H1 (cell line): ENCODE data around the gene FGR. TPM values are rescaled to one million over a fixed set of nuclear protein-coding genes. Genes with fewer than 3 reads are reported as not detected.

Experiments used
- BACH1 ChIP-seq: IDR thresholded peaks from 2 replicates; pipeline ENCODE4 v1.6.1; 2012; ENCODE audit warnings: low read length, improper control_type of control experiment
- BCL11A ChIP-seq, 2 experiments: IDR thresholded peaks; one replicate each; pipeline ENCODE4 v1.6.1; 2011; ENCODE audit warnings: low read depth in 2 of 2, low read length in 2 of 2, mild to moderate bottlenecking in 2 of 2
- GTF2F1 ChIP-seq: IDR thresholded peaks from 2 replicates; pipeline ENCODE4 v1.6.1; 2012; ENCODE audit warnings: low read depth, low read length, improper control_type of control experiment, borderline replicate concordance
- SIX5 ChIP-seq: IDR thresholded peaks from 2 replicates; pipeline ENCODE4 v1.6.1; 2011; ENCODE audit warnings: mild to moderate bottlenecking, low read depth, low read length
- SUZ12 ChIP-seq: fragments of 200-600 bp; sonication (generic); IDR thresholded peaks from 2 replicates; pipeline ENCODE4 v1.6.1; 2012; ENCODE audit warnings: mild to moderate bottlenecking, inconsistent platforms, low read length, moderate library complexity, mixed read lengths
- polyA plus RNA-seq, 7 experiments: library from polyadenylated mRNA; depleted of rRNA in 3 of 7; stranded (reverse) in 5 of 7; unstranded in 2 of 7; fragments of >200 nt in 5 of 7; fragments of 200-250 nt in 2 of 7; gene quantifications; 1 replicate in 5 of 7; 2 replicates in 1 of 7; 4 replicates in 1 of 7; pipeline versions ENCODE4 v1.2.1 to v1.2.3, GENCODE V29; 2011 to 2013; ENCODE audit warnings: missing spikeins in 2 of 7, mixed read lengths in 2 of 7
- total RNA-seq: library from RNA; stranded (reverse); fragmentation: NEBNext Ultra II Directional; extraction: Animal tissue kit (Norgen Biotek cat#: 25700); gene quantifications from 2 replicates; pipeline ENCODE4 v1.2.1, GENCODE V29; 2021

Gene FGR
- total and polyA plus RNA-seq, 2 of the 8 experiments (the other 6 are each of a cell fraction or from before 2014, with no cell fraction given) = 0.22 to 0.95 TPM

DNA sequence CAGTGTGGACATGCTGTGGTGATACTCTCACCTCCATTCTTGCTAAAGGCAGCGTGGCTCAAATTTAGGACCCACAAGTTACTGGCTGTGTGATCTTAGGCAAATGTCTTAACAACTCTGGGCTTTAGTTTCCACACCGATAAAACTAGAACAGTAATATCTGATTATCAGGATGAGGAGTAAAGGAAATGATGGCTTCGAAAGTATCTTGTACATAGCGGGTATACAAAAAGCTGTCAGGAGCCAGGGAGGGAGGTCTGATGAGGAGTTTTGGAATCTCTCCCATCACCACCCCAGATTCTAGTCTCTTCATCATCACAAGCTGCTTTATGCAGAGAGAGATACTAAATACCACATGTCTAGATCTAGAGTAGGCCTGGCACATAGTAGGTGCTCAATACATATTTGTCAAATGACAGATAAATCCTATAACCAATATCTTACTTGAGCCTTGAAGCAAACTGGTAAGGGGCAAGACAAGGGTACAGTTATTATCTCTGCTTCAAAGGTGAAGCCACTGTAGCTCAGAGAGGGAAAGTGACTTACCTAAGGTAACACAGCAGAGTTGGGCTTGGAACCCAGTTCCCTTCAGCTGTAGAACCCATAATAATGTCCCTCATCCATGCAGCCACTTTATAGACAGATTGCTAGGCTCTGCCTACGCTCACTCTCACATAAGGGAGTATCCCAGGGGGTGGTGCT lies 9.5 kb upstream of the FGR start (continued):
- no peak for TF ChIP-seq SIX5
- no peak for TF ChIP-seq BCL11A (IDR thresholded peaks at IDR 0.05; ENCODE audit: low read depth in 2 of 2, low read length in 2 of 2)
- no peak for TF ChIP-seq SUZ12
- no peak for TF ChIP-seq GTF2F1
- no peak for TF ChIP-seq BACH1
